ENCODE results near the gene SYT13.

- TF ChIP-seq CTCF (IDR thresholded peaks at IDR 0.05; ENCODE audit: poor library complexity): no peak
- no peak for TF ChIP-seq EZH2phosphoT487 (IDR thresholded peaks at IDR 0.05; ENCODE audit: low read depth, severe bottlenecking, unreplicated experiment)
- no peak for TF ChIP-seq EZH2 (IDR thresholded peaks at IDR 0.05; ENCODE audit: borderline replicate concordance)
Observed at GRCh38 chr11:45237711-45238315, 48.3 kb downstream of the SYT13 start.
